Central memory CD8-positive, alpha-beta T cell (primary cell): ENCODE measurements around the gene TRDMT1.
A peak's percentile ranks its signal among the peaks of the same experiment; 100 is the strongest.

ENCODE experiments used
- ATAC-seq: fragments of 150-1000 bp; cut with Tn5 transposase; replicated peaks from 2 replicates; pipeline ENCODE4 v1.10.0; 2022; ENCODE audit warnings: mild to moderate bottlenecking, moderate FRiP score, moderate number of reproducible peaks; ENCODE audit not compliant: poor library complexity, severe bottlenecking; ENCODE audit errors: extremely low read depth
- DNase-seq, 2 donors: peaks; one replicate each; pipeline ENCODE4 v3.0.0; 2021; ENCODE audit warnings: low spot score in 2 of 2
- H3K27ac Mint-ChIP-seq: one replicate; pipeline ENCODE4 v1.8.0; 2022; ENCODE audit warnings: low read depth, mild to moderate bottlenecking, moderate library complexity, mixed read lengths
- H3K27me3 Mint-ChIP-seq: one replicate; pipeline ENCODE4 v1.8.0; 2022; ENCODE audit warnings: mixed read lengths
- H3K36me3 Mint-ChIP-seq: one replicate; pipeline ENCODE4 v1.8.0; 2022; ENCODE audit warnings: mild to moderate bottlenecking, moderate library complexity, mixed read lengths; ENCODE audit not compliant: insufficient read depth
- H3K4me1 Mint-ChIP-seq: one replicate; pipeline ENCODE4 v1.8.0; 2022; ENCODE audit warnings: mixed read lengths
- H3K4me3 Mint-ChIP-seq: one replicate; pipeline ENCODE4 v1.8.0; 2022; ENCODE audit warnings: mild to moderate bottlenecking, moderate library complexity, mixed read lengths
- H3K9me3 Mint-ChIP-seq: one replicate; pipeline ENCODE4 v1.8.0; 2022; ENCODE audit warnings: mixed read lengths

The TRDMT1 gene

GRCh38 chr10:17177014-17177413, 24.5 kb downstream of the TRDMT1 start:
- peaks cover 6% of the 10 kb centered on the region for H3K4me1 Mint-ChIP-seq
- no peak overlapping the region for H3K27ac Mint-ChIP-seq
- H3K4me3 Mint-ChIP-seq, result no peak overlapping the region
- no peaks in the 10 kb centered on the region for H3K9me3 Mint-ChIP-seq
- no peak for DNase-seq
- no peak for ATAC-seq
- no peaks in the 10 kb centered on the region for H3K27me3 Mint-ChIP-seq
- peaks cover 4% of the 10 kb centered on the region for H3K36me3 Mint-ChIP-seq

DNA sequence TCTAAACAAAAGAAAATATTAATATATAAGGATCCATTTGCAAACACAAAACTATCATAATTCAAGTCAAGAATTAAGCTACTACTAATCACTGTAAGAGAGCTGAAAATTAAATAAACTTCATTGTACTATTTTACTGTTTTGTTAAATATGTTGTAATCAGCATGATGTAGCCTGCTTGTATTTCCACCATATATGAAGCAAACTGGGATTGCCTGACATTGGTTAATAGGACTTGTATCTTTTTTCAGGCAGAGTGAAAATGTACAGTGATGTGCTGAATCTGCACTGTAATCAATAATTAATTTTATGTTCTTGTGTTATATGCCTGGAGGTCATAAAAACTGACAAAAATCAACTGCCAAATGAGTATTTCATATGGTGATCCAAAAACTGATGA, 25.4 kb downstream of the TRDMT1 start:
- ATAC-seq (no peak), DNase-seq (no peak)
- Mint-ChIP-seq H3K4me1 (peaks cover 6% of the 10 kb centered on the region), H3K4me3 (no peak overlapping the region), H3K36me3 (peaks cover 4% of the 10 kb centered on the region), H3K9me3 (no peaks in the 10 kb centered on the region), H3K27me3 (no peaks in the 10 kb centered on the region), H3K27ac (peak overlapping the region; percentile 92)

GRCh38 chr10:17175551-17175950, 25.9 kb downstream of the TRDMT1 start:
- Mint-ChIP-seq H3K4me1 (peaks cover 6% of the 10 kb centered on the region), H3K4me3 (peak overlapping the region; percentile 56), H3K36me3 (peaks cover 4% of the 10 kb centered on the region), H3K9me3 (no peaks in the 10 kb centered on the region), H3K27ac (peak overlapping the region; percentile 92), H3K27me3 (no peaks in the 10 kb centered on the region)
- DNase-seq, result no peak
- peak; percentile 52 for ATAC-seq

- peak overlapping the region; percentile 92 for H3K27ac Mint-ChIP-seq
- no peaks in the 10 kb centered on the region for H3K9me3 Mint-ChIP-seq
- no peaks in the 10 kb centered on the region for H3K27me3 Mint-ChIP-seq
- H3K36me3 Mint-ChIP-seq, result peaks cover 4% of the 10 kb centered on the region
- H3K4me1 Mint-ChIP-seq, result peaks cover 6% of the 10 kb centered on the region
- no peak overlapping the region for H3K4me3 Mint-ChIP-seq
- DNase-seq (no peak), ATAC-seq (no peak)
Measured at GRCh38 chr10:17174626-17175025, 26.8 kb downstream of the TRDMT1 start.

DNA sequence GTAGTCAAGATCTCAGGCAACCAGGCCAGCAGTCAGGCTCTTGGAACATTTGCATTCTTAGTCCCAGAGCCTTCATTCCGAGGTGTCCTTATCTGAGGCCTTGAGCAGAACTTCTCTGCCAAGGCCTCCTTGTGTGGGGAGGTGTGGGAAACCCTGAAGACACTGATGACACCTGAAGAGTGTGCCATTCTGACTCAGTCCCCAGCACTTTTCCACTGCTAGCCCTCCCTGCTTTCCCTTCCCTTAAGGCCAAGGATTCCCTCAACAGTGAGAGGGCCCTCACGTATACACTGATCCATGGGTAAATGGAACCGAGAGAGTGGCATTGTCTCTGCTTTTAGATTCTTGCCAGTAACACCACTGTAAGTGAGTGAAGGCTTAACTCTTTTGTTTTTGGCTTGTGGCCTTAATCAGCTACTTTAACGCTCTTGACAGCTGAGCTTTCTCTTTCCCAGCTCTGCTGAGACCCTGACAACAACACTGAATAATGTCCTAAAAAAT, 30.3 kb downstream of the TRDMT1 start:
- DNase-seq (no peak), ATAC-seq (no peak)
- H3K4me1 Mint-ChIP-seq, result peaks cover 6% of the 10 kb centered on the region
- no peaks in the 10 kb centered on the region for H3K9me3 Mint-ChIP-seq
- H3K27ac Mint-ChIP-seq, result peak overlapping the region; percentile 6
- H3K36me3 Mint-ChIP-seq, result peaks cover 6% of the 10 kb centered on the region
- no peak overlapping the region for H3K4me3 Mint-ChIP-seq
- H3K27me3 Mint-ChIP-seq, result no peaks in the 10 kb centered on the region

GRCh38 chr10:17169803-17170202, 31.7 kb downstream of the TRDMT1 start:
- H3K36me3 Mint-ChIP-seq, result peaks cover 6% of the 10 kb centered on the region
- H3K4me1 Mint-ChIP-seq, result no peaks in the 10 kb centered on the region
- H3K27ac Mint-ChIP-seq, result no peak overlapping the region
- H3K27me3 Mint-ChIP-seq, result no peaks in the 10 kb centered on the region
- ATAC-seq (no peak), DNase-seq (no peak)
- H3K9me3 Mint-ChIP-seq, result no peaks in the 10 kb centered on the region
- no peak overlapping the region for H3K4me3 Mint-ChIP-seq

GRCh38 chr10:17166699-17167098, 34.8 kb downstream of the TRDMT1 start:
- Mint-ChIP-seq H3K4me1 (no peaks in the 10 kb centered on the region), H3K27me3 (no peaks in the 10 kb centered on the region), H3K36me3 (peaks cover 4% of the 10 kb centered on the region), H3K4me3 (no peak overlapping the region), H3K9me3 (no peaks in the 10 kb centered on the region), H3K27ac (no peak overlapping the region)
- no peak for ATAC-seq
- no peak for DNase-seq

DNA sequence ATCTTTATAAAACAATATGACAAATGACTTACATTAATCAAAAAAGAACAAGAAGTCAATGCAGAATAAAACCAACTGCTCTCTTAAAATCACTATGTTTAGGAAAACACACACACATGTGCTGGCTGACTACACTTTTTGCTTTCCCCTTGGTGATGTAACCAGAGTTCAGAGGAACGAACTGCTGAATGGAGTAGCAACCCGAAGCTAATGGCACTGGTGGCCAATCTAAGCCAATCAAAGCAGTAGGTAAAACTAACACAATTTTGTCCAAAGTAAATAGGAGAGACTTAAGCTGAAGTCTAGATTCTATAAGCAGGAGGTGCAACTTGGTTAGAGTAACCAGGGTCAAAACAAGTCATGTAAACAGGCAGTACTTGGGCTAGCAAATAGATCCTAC, 38.6 kb downstream of the TRDMT1 start:
- Mint-ChIP-seq H3K36me3 (peaks cover 3% of the 10 kb centered on the region), H3K4me1 (no peaks in the 10 kb centered on the region), H3K27me3 (no peaks in the 10 kb centered on the region), H3K27ac (peak overlapping the region; percentile 9), H3K4me3 (no peak overlapping the region), H3K9me3 (no peaks in the 10 kb centered on the region)
- no peak for DNase-seq
- ATAC-seq, result no peak

DNA sequence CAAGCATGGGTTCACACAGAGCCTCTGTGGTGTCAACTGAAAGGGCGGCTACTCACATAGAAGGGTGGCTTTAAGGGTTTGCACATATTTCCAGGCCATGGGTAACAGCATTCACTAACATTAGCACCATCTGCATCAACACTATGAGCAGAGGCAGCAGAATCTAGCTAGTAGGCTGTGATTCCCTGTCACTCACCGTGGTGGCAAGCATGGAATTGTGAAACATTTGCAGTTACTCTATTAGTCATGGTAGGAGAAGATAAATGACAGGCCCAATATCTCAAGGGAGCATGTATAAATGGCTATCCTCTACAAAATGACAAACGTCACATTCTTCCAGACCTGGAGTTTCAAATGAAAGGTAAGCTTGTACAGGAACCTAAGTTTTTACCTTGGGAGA, 39.7 kb downstream of the TRDMT1 start:
- H3K36me3 Mint-ChIP-seq, result peaks cover 2% of the 10 kb centered on the region
- no peaks in the 10 kb centered on the region for H3K4me1 Mint-ChIP-seq
- H3K9me3 Mint-ChIP-seq, result no peaks in the 10 kb centered on the region
- DNase-seq (no peak), ATAC-seq (no peak)
- H3K27ac Mint-ChIP-seq, result no peak overlapping the region
- no peak overlapping the region for H3K4me3 Mint-ChIP-seq
- H3K27me3 Mint-ChIP-seq, result no peaks in the 10 kb centered on the region

GRCh38 chr10:17157024-17157423, 44.4 kb downstream of the TRDMT1 start:
- no peak for DNase-seq
- Mint-ChIP-seq H3K27ac (no peak overlapping the region), H3K36me3 (peaks cover 3% of the 10 kb centered on the region), H3K9me3 (no peaks in the 10 kb centered on the region), H3K4me1 (no peaks in the 10 kb centered on the region), H3K4me3 (no peak overlapping the region), H3K27me3 (no peaks in the 10 kb centered on the region)
- ATAC-seq, result no peak

- H3K27ac Mint-ChIP-seq, result no peak overlapping the region
- H3K27me3 Mint-ChIP-seq, result no peaks in the 10 kb centered on the region
- ATAC-seq (no peak), DNase-seq (no peak)
- peaks cover 3% of the 10 kb centered on the region for H3K36me3 Mint-ChIP-seq
- no peaks in the 10 kb centered on the region for H3K4me1 Mint-ChIP-seq
- no peak overlapping the region for H3K4me3 Mint-ChIP-seq
- no peaks in the 10 kb centered on the region for H3K9me3 Mint-ChIP-seq
Measured at GRCh38 chr10:17155826-17156225, 45.6 kb downstream of the TRDMT1 start.

DNA sequence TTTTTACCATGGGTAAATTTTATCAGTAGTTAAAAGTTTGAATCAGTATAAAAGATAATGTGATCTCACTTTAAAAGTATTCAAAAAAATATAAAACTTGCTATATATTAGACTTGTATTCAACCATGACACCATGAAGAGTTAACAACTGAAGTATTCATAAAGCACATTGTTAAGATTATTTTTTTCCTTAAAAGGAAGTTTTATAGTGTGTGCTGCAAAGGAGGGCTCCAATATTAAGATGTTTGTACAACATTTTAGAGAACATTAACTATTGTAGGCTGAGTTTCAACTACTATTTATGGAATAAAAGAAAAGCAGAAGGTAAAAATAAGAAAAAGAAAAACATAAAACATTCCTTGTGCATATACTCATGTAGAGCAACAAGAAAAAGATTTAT, 47.4 kb downstream of the TRDMT1 start:
- no peaks in the 10 kb centered on the region for H3K4me1 Mint-ChIP-seq
- H3K36me3 Mint-ChIP-seq, result peaks cover 4% of the 10 kb centered on the region
- DNase-seq (no peak), ATAC-seq (no peak)
- H3K9me3 Mint-ChIP-seq, result no peaks in the 10 kb centered on the region
- no peak overlapping the region for H3K4me3 Mint-ChIP-seq
- no peak overlapping the region for H3K27ac Mint-ChIP-seq
- H3K27me3 Mint-ChIP-seq, result no peaks in the 10 kb centered on the region

DNA sequence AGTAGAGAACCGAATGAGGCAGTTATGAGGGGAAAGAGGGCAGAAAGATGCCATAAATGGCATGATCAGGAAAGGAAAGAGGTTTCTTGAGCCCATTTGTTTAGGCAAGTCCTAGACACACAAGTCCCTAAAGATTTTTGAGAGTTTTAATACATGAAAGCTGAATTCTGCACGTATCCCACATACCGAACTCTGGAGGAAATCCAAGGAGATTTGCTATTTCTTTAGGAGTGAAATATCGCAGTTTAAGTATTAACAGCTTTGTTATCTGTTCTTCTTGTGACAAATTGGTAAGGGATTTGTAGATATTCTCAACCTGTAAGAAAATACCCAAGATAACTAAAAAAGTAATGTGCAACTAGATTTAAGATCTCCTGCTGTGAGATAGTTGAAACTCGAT, 48.2 kb downstream of the TRDMT1 start:
- Mint-ChIP-seq H3K36me3 (peaks cover 4% of the 10 kb centered on the region), H3K27ac (no peak overlapping the region), H3K4me1 (no peaks in the 10 kb centered on the region), H3K9me3 (no peaks in the 10 kb centered on the region), H3K27me3 (no peaks in the 10 kb centered on the region), H3K4me3 (no peak overlapping the region)
- ATAC-seq (no peak), DNase-seq (no peak)

GRCh38 chr10:17151716-17152115, 49.8 kb downstream of the TRDMT1 start:
- Mint-ChIP-seq H3K27ac (no peak overlapping the region), H3K4me1 (no peaks in the 10 kb centered on the region), H3K4me3 (no peak overlapping the region), H3K36me3 (peaks cover 6% of the 10 kb centered on the region), H3K9me3 (no peaks in the 10 kb centered on the region), H3K27me3 (no peaks in the 10 kb centered on the region)
- DNase-seq (no peak), ATAC-seq (no peak)
